ENCODE data around the gene LMTK2. TPM values are rescaled to one million over a fixed set of nuclear protein-coding genes. Genes with fewer than 3 reads are reported as not detected.

The LMTK2 gene
- polyA plus RNA-seq, 1 donor from 2014 or later, result 11.9 TPM

GRCh38 chr7:98128346-98128745 lies 21.7 kb downstream of the LMTK2 start:
- Histone ChIP-seq H4K20me1 (ENCODE audit: insufficient read depth) (no peaks in the 10 kb centered on the region), H3K79me2 (replicated peaks; ENCODE audit: insufficient read depth, low read length) (no peaks in the 10 kb centered on the region)

GRCh38 chr7:98130959-98131358 lies 24.3 kb downstream of the LMTK2 start:
- no peak overlapping the region for H3K4me2 ChIP-seq (ENCODE audit: low read length)
- H2AFZ ChIP-seq (ENCODE audit: low read depth, low read length), result no peak overlapping the region
- no peaks in the 10 kb centered on the region for H3K36me3 ChIP-seq (ENCODE audit: insufficient read depth, low read length)
- no peaks in the 10 kb centered on the region for H3K79me2 ChIP-seq (replicated peaks; ENCODE audit: insufficient read depth, low read length)
- H4K20me1 ChIP-seq (ENCODE audit: insufficient read depth), result no peaks in the 10 kb centered on the region
- H3K27me3 ChIP-seq (ENCODE audit: insufficient read depth, low read depth, low read length), result no peaks in the 10 kb centered on the region
- no peak overlapping the region for H3K4me3 ChIP-seq (ENCODE audit: low read length)
- no peaks in the 10 kb centered on the region for H3K9me3 ChIP-seq (ENCODE audit: low read length)
- H3K9ac ChIP-seq (ENCODE audit: low read length), result no peak overlapping the region
- no peaks in the 10 kb centered on the region for H3F3A ChIP-seq (ENCODE audit: insufficient read depth, low read length, poor library complexity, severe bottlenecking)
- no peaks in the 10 kb centered on the region for H3K9me2 ChIP-seq (ENCODE audit: insufficient read depth, low read length)
- H3K27ac ChIP-seq (ENCODE audit: low read length), result no peak overlapping the region
- TF ChIP-seq TAF1 (IDR thresholded peaks at IDR 0.05; ENCODE audit: low read depth) (no peak), EZH2 (IDR thresholded peaks at IDR 0.05; ENCODE audit: borderline replicate concordance, insufficient read depth, low read length, poor library complexity, severe bottlenecking) (no peak), SMC3 (conservative IDR thresholded peaks at IDR 0.05; ENCODE audit: poor library complexity) (no peak), REST (IDR thresholded peaks at IDR 0.05; ENCODE audit: borderline replicate concordance) (no peak), CTCF (IDR thresholded peaks at IDR 0.05; ENCODE audit: poor library complexity, severe bottlenecking) (no peak), POLR2AphosphoS5 (IDR thresholded peaks at IDR 0.05) (no peak), EP300 (conservative IDR thresholded peaks at IDR 0.05; ENCODE audit: poor library complexity, severe bottlenecking) (no peak)

More at GRCh38 chr7:98128346-98128745, 21.7 kb downstream of the LMTK2 start:
- H3K27ac ChIP-seq (ENCODE audit: low read length), result no peak overlapping the region
- no peak for TF ChIP-seq SMC3 (conservative IDR thresholded peaks at IDR 0.05; ENCODE audit: poor library complexity)
- TF ChIP-seq TAF1 (IDR thresholded peaks at IDR 0.05; ENCODE audit: low read depth), result no peak
- no peak for TF ChIP-seq MXI1 (conservative IDR thresholded peaks at IDR 0.05; ENCODE audit: poor library complexity, severe bottlenecking)
- TF ChIP-seq REST (IDR thresholded peaks at IDR 0.05; ENCODE audit: borderline replicate concordance), result no peak
- TF ChIP-seq RAD21 (conservative IDR thresholded peaks at IDR 0.05), result no peak
- no peak for TF ChIP-seq EP300 (conservative IDR thresholded peaks at IDR 0.05; ENCODE audit: poor library complexity, severe bottlenecking)
- no peak for TF ChIP-seq EZH2 (IDR thresholded peaks at IDR 0.05; ENCODE audit: borderline replicate concordance, insufficient read depth, low read length, poor library complexity, severe bottlenecking)
- TF ChIP-seq CTCF (IDR thresholded peaks at IDR 0.05; ENCODE audit: poor library complexity, severe bottlenecking), result no peak
- TF ChIP-seq POLR2AphosphoS5 (IDR thresholded peaks at IDR 0.05), result no peak
- H3K4me3 ChIP-seq (ENCODE audit: low read length), result no peak overlapping the region
- H3K9me3 ChIP-seq (ENCODE audit: low read length), result no peaks in the 10 kb centered on the region
- H3F3A ChIP-seq (ENCODE audit: insufficient read depth, low read length, poor library complexity, severe bottlenecking), result no peaks in the 10 kb centered on the region
- no peak overlapping the region for H3K9ac ChIP-seq (ENCODE audit: low read length)
- H2AFZ ChIP-seq (ENCODE audit: low read depth, low read length), result no peak overlapping the region
- no peak overlapping the region for H3K4me2 ChIP-seq (ENCODE audit: low read length)
- no peaks in the 10 kb centered on the region for H3K9me2 ChIP-seq (ENCODE audit: insufficient read depth, low read length)
- H3K27me3 ChIP-seq (ENCODE audit: insufficient read depth, low read depth, low read length), result no peaks in the 10 kb centered on the region
- no peaks in the 10 kb centered on the region for H3K36me3 ChIP-seq (ENCODE audit: insufficient read depth, low read length)

All from neural cell (in vitro differentiated cells).